C4-2B (cell line): ENCODE results near the gene ACVR1B.

ENCODE experiments used
- H3K27ac ChIP-seq: fragments of 450-650 bp; 2 replicates; pipeline ENCODE4 v1.5.1; 2017
- ZFX ChIP-seq: fragments of 450-650 bp; IDR thresholded peaks from 2 replicates; pipeline ENCODE4 v1.6.1; 2017
- TF ChIP-seq, protein P1 (sequence below): fragments of 450-650 bp; conservative IDR thresholded peaks from 2 replicates; pipeline ENCODE4 v1.5.1; 2017; ENCODE audit warnings: mild to moderate bottlenecking

ACVR1B gene

GRCh38 chr12:52045794-52046199, 94.3 kb downstream of the ACVR1B start:
- peak overlapping the region; percentile 72 for H3K27ac ChIP-seq
- TF ChIP-seq ZFX, result no peak
- TF ChIP-seq, protein P1, sequence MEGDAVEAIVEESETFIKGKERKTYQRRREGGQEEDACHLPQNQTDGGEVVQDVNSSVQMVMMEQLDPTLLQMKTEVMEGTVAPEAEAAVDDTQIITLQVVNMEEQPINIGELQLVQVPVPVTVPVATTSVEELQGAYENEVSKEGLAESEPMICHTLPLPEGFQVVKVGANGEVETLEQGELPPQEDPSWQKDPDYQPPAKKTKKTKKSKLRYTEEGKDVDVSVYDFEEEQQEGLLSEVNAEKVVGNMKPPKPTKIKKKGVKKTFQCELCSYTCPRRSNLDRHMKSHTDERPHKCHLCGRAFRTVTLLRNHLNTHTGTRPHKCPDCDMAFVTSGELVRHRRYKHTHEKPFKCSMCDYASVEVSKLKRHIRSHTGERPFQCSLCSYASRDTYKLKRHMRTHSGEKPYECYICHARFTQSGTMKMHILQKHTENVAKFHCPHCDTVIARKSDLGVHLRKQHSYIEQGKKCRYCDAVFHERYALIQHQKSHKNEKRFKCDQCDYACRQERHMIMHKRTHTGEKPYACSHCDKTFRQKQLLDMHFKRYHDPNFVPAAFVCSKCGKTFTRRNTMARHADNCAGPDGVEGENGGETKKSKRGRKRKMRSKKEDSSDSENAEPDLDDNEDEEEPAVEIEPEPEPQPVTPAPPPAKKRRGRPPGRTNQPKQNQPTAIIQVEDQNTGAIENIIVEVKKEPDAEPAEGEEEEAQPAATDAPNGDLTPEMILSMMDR, result no peak
